Measurements from ENCODE around the gene ABLIM1. TPM values are rescaled to one million over a fixed set of nuclear protein-coding genes. Genes with fewer than 3 reads are reported as not detected.
A peak's percentile ranks its signal among the peaks of the same experiment; 100 is the strongest.

The ABLIM1 gene
- total RNA-seq, 4 donors from 2014 or later = 84.7 to 203 (median 150) TPM

DNA sequence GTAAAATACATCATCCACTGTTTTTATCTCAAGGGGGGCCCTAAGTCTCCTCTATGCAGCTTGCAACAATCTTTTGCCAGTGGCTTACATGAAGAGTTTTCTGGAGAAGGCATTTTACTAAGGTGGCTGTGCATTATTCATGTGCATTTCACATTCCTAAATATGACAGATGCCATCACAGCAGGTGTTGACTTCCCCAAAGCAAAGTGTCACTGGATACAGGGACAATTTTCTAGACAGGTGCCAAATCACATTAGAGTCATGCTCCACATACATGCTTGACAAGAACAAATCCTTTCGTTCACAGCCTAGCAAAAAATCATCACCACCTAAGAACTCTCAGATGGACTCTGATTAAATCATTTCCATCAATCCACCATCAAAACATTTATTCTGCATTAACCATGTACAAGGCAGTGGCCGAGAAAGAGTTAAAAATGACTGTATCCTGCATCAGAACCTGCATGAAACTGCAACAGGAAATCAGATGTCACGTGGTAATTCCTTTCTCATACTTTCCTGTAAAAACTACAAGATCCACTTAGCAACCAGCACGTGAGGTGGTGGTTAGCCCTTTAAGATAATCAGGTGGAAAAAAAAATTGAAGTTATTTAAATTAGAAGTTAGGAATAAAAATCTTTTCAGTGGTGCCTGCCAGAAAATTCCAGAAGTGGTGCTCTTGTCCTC, 165.6 kb downstream of the ABLIM1 start:
- H3K9me3 ChIP-seq = no peaks in the 10 kb centered on the region
- DNase-seq = no peak
- TF ChIP-seq, protein P1, sequence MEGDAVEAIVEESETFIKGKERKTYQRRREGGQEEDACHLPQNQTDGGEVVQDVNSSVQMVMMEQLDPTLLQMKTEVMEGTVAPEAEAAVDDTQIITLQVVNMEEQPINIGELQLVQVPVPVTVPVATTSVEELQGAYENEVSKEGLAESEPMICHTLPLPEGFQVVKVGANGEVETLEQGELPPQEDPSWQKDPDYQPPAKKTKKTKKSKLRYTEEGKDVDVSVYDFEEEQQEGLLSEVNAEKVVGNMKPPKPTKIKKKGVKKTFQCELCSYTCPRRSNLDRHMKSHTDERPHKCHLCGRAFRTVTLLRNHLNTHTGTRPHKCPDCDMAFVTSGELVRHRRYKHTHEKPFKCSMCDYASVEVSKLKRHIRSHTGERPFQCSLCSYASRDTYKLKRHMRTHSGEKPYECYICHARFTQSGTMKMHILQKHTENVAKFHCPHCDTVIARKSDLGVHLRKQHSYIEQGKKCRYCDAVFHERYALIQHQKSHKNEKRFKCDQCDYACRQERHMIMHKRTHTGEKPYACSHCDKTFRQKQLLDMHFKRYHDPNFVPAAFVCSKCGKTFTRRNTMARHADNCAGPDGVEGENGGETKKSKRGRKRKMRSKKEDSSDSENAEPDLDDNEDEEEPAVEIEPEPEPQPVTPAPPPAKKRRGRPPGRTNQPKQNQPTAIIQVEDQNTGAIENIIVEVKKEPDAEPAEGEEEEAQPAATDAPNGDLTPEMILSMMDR (IDR thresholded peaks at IDR 0.05 in 4 of 5, conservative IDR thresholded peaks at IDR 0.05 in 1 of 5) = no peak
- no peak for TF ChIP-seq POLR2A (IDR thresholded peaks at IDR 0.05)
- in situ Hi-C loops (cut with MboI; ENCODE audit: low sequenced_read_pairs in 4 of 4) = no loop called here
- peaks cover 9 to 12% of the 10 kb centered on the region in 2 donors for H3K4me1 ChIP-seq
- H3K36me3 ChIP-seq = peaks cover 0 to 13% of the 10 kb centered on the region in 2 donors
- intact Hi-C loops (cut with DNase I; ENCODE audit: low total_unique reads) = no loop called here
- no peaks in the 10 kb centered on the region for H3K27me3 ChIP-seq
- ATAC-seq = peak in 1 of 2 donors; percentile 23
- H3K27ac ChIP-seq = peak overlapping the region; percentile 43 to 62 (median 56)
- H3K4me3 ChIP-seq = no peak overlapping the region

DNA sequence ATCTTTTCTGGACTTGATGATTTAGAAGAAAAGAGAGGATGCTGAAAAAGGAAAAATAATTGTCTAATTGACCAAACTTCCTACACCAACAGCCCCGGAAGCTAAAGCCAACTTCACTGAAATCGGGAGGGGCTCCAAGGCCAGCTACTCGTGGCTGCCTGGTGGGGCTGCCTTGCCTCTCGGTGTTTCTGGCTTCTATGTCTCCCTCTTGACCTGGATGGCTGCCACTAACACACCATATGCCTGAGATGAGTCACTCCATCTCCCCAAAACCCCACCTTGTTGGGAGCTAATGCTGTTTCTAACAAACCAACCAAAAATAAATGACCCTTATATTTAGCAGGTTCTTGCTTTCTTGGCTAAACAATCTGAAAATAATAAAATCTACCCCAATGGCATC, 166.1 kb downstream of the ABLIM1 start:
- H3K27me3 ChIP-seq = no peaks in the 10 kb centered on the region
- peak overlapping the region; percentile 43 to 62 (median 56) for H3K27ac ChIP-seq
- intact Hi-C loops (cut with DNase I; ENCODE audit: low total_unique reads) = no loop called here
- no peaks in the 10 kb centered on the region for H3K9me3 ChIP-seq
- H3K4me1 ChIP-seq = peaks cover 9 to 12% of the 10 kb centered on the region in 2 donors
- peaks cover 0 to 10% of the 10 kb centered on the region in 2 donors for H3K36me3 ChIP-seq
- ATAC-seq (peak in 1 of 2 donors; percentile 27), DNase-seq (no peak)
- in situ Hi-C loops (cut with MboI; ENCODE audit: low sequenced_read_pairs in 4 of 4) = no loop called here
- no peak overlapping the region for H3K4me3 ChIP-seq
- TF ChIP-seq, protein P1 (IDR thresholded peaks at IDR 0.05 in 4 of 5, conservative IDR thresholded peaks at IDR 0.05 in 1 of 5) = no peak
- TF ChIP-seq POLR2A (IDR thresholded peaks at IDR 0.05) = no peak

DNA sequence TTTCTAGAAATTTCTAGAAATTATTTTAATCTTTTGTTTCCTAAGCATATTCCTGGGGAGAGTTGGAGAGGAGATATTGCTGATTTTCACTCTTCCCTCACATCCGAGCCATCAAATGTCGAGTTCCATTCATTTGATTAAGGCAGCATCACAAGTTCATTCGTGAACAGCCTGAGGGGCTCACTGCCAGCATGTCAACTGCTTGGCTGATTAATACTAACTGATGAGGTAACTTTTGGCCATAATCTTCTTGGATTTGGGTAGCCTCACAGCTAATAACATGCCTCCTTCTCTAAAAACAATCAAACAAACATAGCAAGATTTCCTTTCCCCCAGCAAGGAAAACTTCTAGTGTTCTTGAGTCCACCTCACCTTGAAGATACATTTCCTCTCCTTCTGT, 166.7 kb downstream of the ABLIM1 start:
- DNase-seq (peak in 1 of 2 donors; percentile 43), ATAC-seq (peak; percentile 40 to 59)
- no peak for TF ChIP-seq POLR2A (IDR thresholded peaks at IDR 0.05)
- TF ChIP-seq, protein P1 (IDR thresholded peaks at IDR 0.05 in 4 of 5, conservative IDR thresholded peaks at IDR 0.05 in 1 of 5) = no peak
- Histone ChIP-seq H3K4me1 (peaks cover 9 to 15% of the 10 kb centered on the region in 2 donors), H3K9me3 (no peaks in the 10 kb centered on the region), H3K27ac (peak overlapping the region; percentile 43 to 62 (median 56)), H3K27me3 (no peaks in the 10 kb centered on the region), H3K36me3 (peaks cover 0 to 9% of the 10 kb centered on the region in 2 donors), H3K4me3 (no peak overlapping the region)
- intact Hi-C loops (cut with DNase I; ENCODE audit: low total_unique reads) = no loop called here
- in situ Hi-C loops (cut with MboI; ENCODE audit: low sequenced_read_pairs in 4 of 4) = no loop called here

DNA sequence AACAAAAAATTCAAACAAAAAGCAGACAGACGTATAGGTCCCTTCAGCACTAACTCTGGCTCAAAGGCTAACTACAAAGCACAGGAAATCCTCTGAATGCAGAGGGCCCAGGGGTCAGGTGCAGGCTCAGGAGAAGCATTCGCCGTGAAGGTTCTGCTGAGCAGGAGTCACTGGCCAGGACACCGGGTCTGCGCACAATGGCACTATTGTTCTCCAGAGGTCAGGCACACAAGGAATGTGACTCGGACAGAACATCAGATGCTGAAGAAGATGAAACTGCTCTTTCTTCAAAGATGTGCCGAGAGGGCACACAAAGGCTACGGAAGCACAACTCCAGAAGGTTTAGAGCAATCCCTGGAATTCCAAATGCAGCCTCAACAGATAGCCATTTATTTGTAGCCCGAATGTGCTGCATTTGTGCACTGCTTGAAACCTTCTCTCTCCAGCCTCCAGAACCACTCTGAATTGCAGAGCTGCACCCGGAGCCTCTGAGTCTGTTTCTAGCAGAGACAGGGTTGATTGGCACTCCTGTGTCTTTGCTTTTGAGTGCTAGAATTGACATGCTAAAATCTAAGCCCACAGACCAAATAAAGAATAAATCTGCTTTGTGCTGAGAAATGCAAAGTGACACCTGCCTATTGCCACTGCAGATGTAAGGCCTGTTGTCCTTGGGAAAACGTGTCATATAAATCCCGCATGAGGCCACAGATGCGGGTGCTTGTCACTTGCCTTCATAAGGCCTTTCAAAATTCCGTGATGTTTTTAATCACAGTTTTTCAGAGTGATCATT, 168.4 kb downstream of the ABLIM1 start:
- Histone ChIP-seq H3K4me1 (peaks cover 9 to 23% of the 10 kb centered on the region in 2 donors), H3K27me3 (no peaks in the 10 kb centered on the region), H3K9me3 (no peaks in the 10 kb centered on the region), H3K27ac (peak overlapping the region in 3 of 4 donors; percentile 3 to 19 (median 7)), H3K36me3 (peaks cover 0 to 9% of the 10 kb centered on the region in 2 donors), H3K4me3 (no peak overlapping the region)
- TF ChIP-seq, protein P1 (IDR thresholded peaks at IDR 0.05 in 4 of 5, conservative IDR thresholded peaks at IDR 0.05 in 1 of 5) = no peak
- TF ChIP-seq POLR2A (IDR thresholded peaks at IDR 0.05) = no peak
- intact Hi-C loops (cut with DNase I; ENCODE audit: low total_unique reads) (no loop called here), in situ Hi-C loops (cut with MboI; ENCODE audit: low sequenced_read_pairs in 4 of 4) (no loop called here)
- ATAC-seq = no peak
- no peak for DNase-seq
